Caco-2 (cell line): ENCODE data around the gene OSBPL1A. TPM values are rescaled to one million over a fixed set of nuclear protein-coding genes. Genes with fewer than 3 reads are reported as not detected.
A peak's percentile ranks its signal among the peaks of the same experiment; 100 is the strongest.

Experiments
- BruUV-seq: library from RNA; stranded (reverse); fragments of 400-500 nt; replicated peaks from 2 replicates; lab custom pipeline; 2021; lab: Mats Ljungman, UMichigan
- CTCF ChIA-PET: fragments of 300-600 bp; sonication (Branson Sonifier 250); formaldehyde crosslinking; loops from one replicate; lab custom pipeline; 2022; ENCODE audit warnings: antibody characterized with exemption; lab: Charles Lee
- POLR2A ChIA-PET: fragments of 300-600 bp; sonication (Branson Sonifier 250); formaldehyde crosslinking; loops from one replicate; lab custom pipeline; 2022; ENCODE audit warnings: antibody characterized with exemption; lab: Charles Lee
- DNase-seq, 2 experiments: peaks; one replicate each; pipeline versions ENCODE4 v3.0.0 to v3.0.0-alpha.2; 2020 to 2022
- H3K27me3 ChIP-seq: replicated peaks from 2 replicates; pipeline ENCODE4 v1.6.0; 2011; ENCODE audit warnings: low read length; ENCODE audit not compliant: control insufficient read depth, insufficient read depth
- H3K36me3 ChIP-seq: 2 replicates; pipeline ENCODE4 v1.5.1; 2011; ENCODE audit warnings: low read length; ENCODE audit not compliant: control insufficient read depth, insufficient read depth
- H3K4me1 ChIP-seq: fragments of 250-450 bp; sonication (Bioruptor Pico); 2 replicates; pipeline ENCODE4 v1.5.1; 2020; ENCODE audit warnings: mild to moderate bottlenecking
- H3K4me3 ChIP-seq: 2 replicates; pipeline ENCODE4 v1.5.1; 2011; ENCODE audit warnings: low read depth, mild to moderate bottlenecking, control low read depth, low read length
- H3K9me3 ChIP-seq: fragments of 250-450 bp; sonication (Bioruptor Pico); 2 replicates; pipeline ENCODE4 v1.5.1; 2020; ENCODE audit warnings: mild to moderate bottlenecking, moderate library complexity
- H3K27ac Mint-ChIP-seq: one replicate; pipeline ENCODE4 v1.8.0; 2022; ENCODE audit warnings: mixed read lengths; ENCODE audit not compliant: unreplicated experiment
- H3K27me3 Mint-ChIP-seq: one replicate; pipeline ENCODE4 v1.8.0; 2022; ENCODE audit warnings: mixed read lengths; ENCODE audit not compliant: insufficient read depth, unreplicated experiment
- H3K36me3 Mint-ChIP-seq: one replicate; pipeline ENCODE4 v1.8.0; 2022; ENCODE audit warnings: mild to moderate bottlenecking, mixed read lengths; ENCODE audit not compliant: insufficient read depth, unreplicated experiment
- H3K4me1 Mint-ChIP-seq: one replicate; pipeline ENCODE4 v1.8.0; 2022; ENCODE audit warnings: low read depth, mixed read lengths; ENCODE audit not compliant: unreplicated experiment
- H3K4me3 Mint-ChIP-seq: one replicate; pipeline ENCODE4 v1.8.0; 2022; ENCODE audit warnings: mild to moderate bottlenecking, moderate library complexity, mixed read lengths; ENCODE audit not compliant: unreplicated experiment
- H3K9me3 Mint-ChIP-seq: one replicate; pipeline ENCODE4 v1.8.0; 2022; ENCODE audit warnings: mixed read lengths; ENCODE audit not compliant: unreplicated experiment
- CTCF ChIP-seq, 2 experiments: fragments of 200-600 bp in 1 of 2; IDR thresholded peaks; 1 replicate in 1 of 2; 2 replicates in 1 of 2; pipeline versions ENCODE4 v1.5.1 to v1.8.0; 2011 to 2022; ENCODE audit warnings: antibody characterized with exemption in 1 of 2, control low read depth in 1 of 2, inconsistent platforms in 1 of 2, low read depth in 1 of 2, low read length in 1 of 2, mild to moderate bottlenecking in 1 of 2, moderate library complexity in 1 of 2; ENCODE audit not compliant: insufficient read depth in 1 of 2, severe bottlenecking in 1 of 2, unreplicated experiment in 1 of 2
- intact Hi-C: fragments of 100-400 bp; cut with micrococcal nuclease; formaldehyde crosslinking; loops from one replicate; pipeline ENCODE4 v1.10.0; 2022; ENCODE audit not compliant: unreplicated experiment
- total RNA-seq: library from RNA; stranded (reverse); gene quantifications from 2 replicates; pipeline ENCODE4 v1.2.3, GENCODE V29; 2022

The OSBPL1A gene
- total RNA-seq, 1 experiment from 2014 or later, result 15.7 TPM

GRCh38 chr18:24398540-24398939 is 916 bp upstream of the OSBPL1A start:
- intact Hi-C loops, result no loop called here
- Histone ChIP-seq H3K4me1 (0 out of 2 replicates have a peak, but pooled peaks cover 4% of the 10 kb centered on the region), H3K27me3 (no peaks in the 10 kb centered on the region), H3K4me3 (no peak overlapping the region; the same call in 1 of the 2 replicates), H3K9me3 (no peaks in the 10 kb centered on the region), H3K36me3 (no peaks in the 10 kb centered on the region)
- no peaks in the 10 kb centered on the region for H3K4me1 Mint-ChIP-seq
- no peaks in the 10 kb centered on the region for H3K36me3 Mint-ChIP-seq
- H3K9me3 Mint-ChIP-seq, result no peaks in the 10 kb centered on the region
- H3K27ac Mint-ChIP-seq, result no peak overlapping the region
- peak overlapping the region; percentile 80 for H3K4me3 Mint-ChIP-seq
- peak in 1 of 2 experiments; percentile 0 for DNase-seq
- ChIA-PET CTCF (interaction anchor here (0.7 kb wide), 1 partner anchor 23 kb away, joined by 3 read pairs; no protein-coding TSS in a partner anchor), POLR2A (no interaction called here)
- no TSS peak for BruUV-seq
- no peak for TF ChIP-seq CTCF (IDR thresholded peaks at IDR 0.05; ENCODE audit: insufficient read depth in 1 of 2, low read depth in 1 of 2, low read length in 1 of 2, severe bottlenecking in 1 of 2, unreplicated experiment in 1 of 2)
- no peaks in the 10 kb centered on the region for H3K27me3 Mint-ChIP-seq

- no peaks in the 10 kb centered on the region for H3K9me3 Mint-ChIP-seq
- no peaks in the 10 kb centered on the region for H3K36me3 Mint-ChIP-seq
- Histone ChIP-seq H3K9me3 (no peaks in the 10 kb centered on the region), H3K4me3 (peak overlapping the region; percentile 80), H3K27me3 (no peaks in the 10 kb centered on the region), H3K4me1 (0 out of 2 replicates have a peak, but pooled peaks cover 4% of the 10 kb centered on the region), H3K36me3 (no peaks in the 10 kb centered on the region)
- H3K27me3 Mint-ChIP-seq, result no peaks in the 10 kb centered on the region
- no peak overlapping the region for H3K27ac Mint-ChIP-seq
- ChIA-PET CTCF (interaction anchor here (1.0 kb wide), 1 partner anchor 31 kb away, joined by 4 read pairs; no protein-coding TSS in a partner anchor), POLR2A (interaction anchor here (0.5 to 1.5 kb wide), 2 partner anchors 30 to 95 kb away, joined by 3 to 8 read pairs; partner anchors contain the start of gene IMPACT)
- no peak for TF ChIP-seq CTCF (IDR thresholded peaks at IDR 0.05; ENCODE audit: insufficient read depth in 1 of 2, low read depth in 1 of 2, low read length in 1 of 2, severe bottlenecking in 1 of 2, unreplicated experiment in 1 of 2)
- intact Hi-C loops, result loop anchor here (1.0 kb wide), 1 partner anchor 38 kb away; no protein-coding TSS in a partner anchor
- no TSS peak for BruUV-seq
- no peaks in the 10 kb centered on the region for H3K4me1 Mint-ChIP-seq
- peak overlapping the region; percentile 80 for H3K4me3 Mint-ChIP-seq
- DNase-seq, result peak; percentile 7 to 35
These were observed 412 bp downstream of the OSBPL1A start for GRCh38 chr18:24397131-24397693.

- Mint-ChIP-seq H3K4me1 (no peaks in the 10 kb centered on the region), H3K9me3 (no peaks in the 10 kb centered on the region), H3K27ac (no peak overlapping the region), H3K27me3 (no peaks in the 10 kb centered on the region), H3K4me3 (no peak overlapping the region), H3K36me3 (no peaks in the 10 kb centered on the region)
- BruUV-seq, result no TSS peak
- TF ChIP-seq CTCF (IDR thresholded peaks at IDR 0.05; ENCODE audit: insufficient read depth in 1 of 2, low read depth in 1 of 2, low read length in 1 of 2, severe bottlenecking in 1 of 2, unreplicated experiment in 1 of 2), result no peak
- Histone ChIP-seq H3K9me3 (no peaks in the 10 kb centered on the region), H3K4me3 (no peak overlapping the region), H3K36me3 (no peaks in the 10 kb centered on the region), H3K27me3 (no peaks in the 10 kb centered on the region), H3K4me1 (0 out of 2 replicates have a peak, but pooled peaks cover 4% of the 10 kb centered on the region)
- ChIA-PET CTCF (no interaction called here), POLR2A (no interaction called here)
- intact Hi-C loops, result no loop called here
- DNase-seq, result no peak
These were observed 1.5 kb downstream of the OSBPL1A start for GRCh38 chr18:24396082-24396633.
